A549 (cell line): ENCODE measurements around the gene INPP4B. TPM values are rescaled to one million over a fixed set of nuclear protein-coding genes. Genes with fewer than 3 reads are reported as not detected.
"Not testable (repeated sequence)": the region's sequence is repeated elsewhere in the genome, so short reads cannot be mapped to it uniquely, and the experiment has no call there.

ENCODE experiments used
- ATAC-seq, 2 experiments: fragments of 200-7000 bp in 1 of 2; fragments of >200 bp in 1 of 2; cut with Nextera tagmentation in 1 of 2; cut with Tn5 transposase in 1 of 2; 3 replicates each; pipeline versions ENCODE4 v1.8.0 to v1.9.1; 2018 to 2020; ENCODE audit warnings: mild to moderate bottlenecking in 1 of 2, moderate library complexity in 1 of 2
- CTCF ChIA-PET: fragments of 300-600 bp; sonication (Branson Sonifier 250); formaldehyde crosslinking; extraction: SDS; loops from one replicate; lab custom pipeline; 2021; ENCODE audit warnings: antibody characterized with exemption, inconsistent platforms; lab: Yijun Ruan, JAX
- POLR2A ChIA-PET: fragments of 350-600 bp; formaldehyde crosslinking; extraction: SDS; loops from one replicate; lab custom pipeline; 2021; ENCODE audit warnings: antibody characterized with exemption, inconsistent platforms; lab: Yijun Ruan, JAX
- DNase-seq, 2 experiments: peaks; one replicate each; pipeline versions ENCODE4 v3.0.0 to v3.0.0-alpha.2; 2011 to 2016; ENCODE audit warnings: low read depth in 1 of 2, low spot score in 1 of 2
- FAIRE-seq: peaks from 2 replicates; lab custom pipeline; 2011; peaks lifted over from hg19 to GRCh38; lab: Jason Lieb, UNC
- H3K27ac ChIP-seq, 2 experiments: fragments of >200 bp; sonication (Bioruptor Twin); formaldehyde crosslinking; 3 replicates each; pipeline ENCODE4 v1.5.1; 2016 to 2017
- H3K4me1 ChIP-seq: fragments of >200 bp; sonication (Bioruptor Twin); formaldehyde crosslinking; 3 replicates; pipeline ENCODE4 v1.6.1; 2016
- H3K4me2 ChIP-seq: fragments of >200 bp; sonication (Bioruptor Twin); formaldehyde crosslinking; 3 replicates; pipeline ENCODE4 v1.6.1; 2016
- H3K4me3 ChIP-seq: fragments of >200 bp; sonication (Bioruptor Twin); formaldehyde crosslinking; 3 replicates; pipeline ENCODE4 v1.5.1; 2016
- H3K9me3 ChIP-seq: fragments of >200 bp; sonication (Bioruptor Twin); formaldehyde crosslinking; 3 replicates; pipeline ENCODE4 v1.6.1; 2016
- BHLHE40 ChIP-seq: IDR thresholded peaks from 2 replicates; pipeline ENCODE4 v1.6.1; 2012; ENCODE audit warnings: low read depth, low read length, inconsistent platforms
- EP300 ChIP-seq, 2 experiments: fragments of >200 bp; sonication (Bioruptor Twin); formaldehyde crosslinking; IDR thresholded peaks; 2 replicates in 1 of 2; 3 replicates in 1 of 2; pipeline ENCODE4 v1.6.1; 2016 to 2017
- ESRRA ChIP-seq: fragments of 150-350 bp; IDR thresholded peaks from 2 replicates; pipeline ENCODE4 v1.6.1; 2014; ENCODE audit warnings: mild to moderate bottlenecking, low read length, borderline replicate concordance
- FOXS1 ChIP-seq: fragments of 250-450 bp; sonication (Bioruptor Pico); IDR thresholded peaks from 2 replicates; pipeline ENCODE4 v1.5.0; 2020; ENCODE audit warnings: mild to moderate bottlenecking, moderate library complexity
- GATA3 ChIP-seq: IDR thresholded peaks from 2 replicates; pipeline ENCODE4 v1.6.1; 2012; ENCODE audit warnings: borderline replicate concordance
- HOXB13 ChIP-seq: fragments of 250-450 bp; sonication (Bioruptor Pico); IDR thresholded peaks from 2 replicates; pipeline ENCODE4 v1.5.0; 2020; ENCODE audit warnings: low read depth, mild to moderate bottlenecking, moderate library complexity
- JUNB ChIP-seq: fragments of >200 bp; sonication (Bioruptor Twin); formaldehyde crosslinking; IDR thresholded peaks from 2 replicates; pipeline ENCODE4 v1.6.1; 2016
- PHF8 ChIP-seq: fragments of 200-600 bp; sonication (generic); IDR thresholded peaks from 2 replicates; pipeline ENCODE4 v1.6.1; 2016; ENCODE audit warnings: low read depth, mild to moderate bottlenecking, antibody characterized with exemption, moderate library complexity, borderline replicate concordance
- RARB ChIP-seq: fragments of 250-450 bp; sonication (Bioruptor Pico); IDR thresholded peaks from 2 replicates; pipeline ENCODE4 v1.8.0; 2021; ENCODE audit warnings: mild to moderate bottlenecking, moderate library complexity
- RCOR1 ChIP-seq: fragments of 150-350 bp; IDR thresholded peaks from 2 replicates; pipeline ENCODE4 v1.6.1; 2014; ENCODE audit warnings: antibody characterized with exemption, low read length, low read depth
- SMC3 ChIP-seq: fragments of >200 bp; sonication (Bioruptor Twin); formaldehyde crosslinking; IDR thresholded peaks from 3 replicates; pipeline ENCODE4 v1.6.1; 2018; ENCODE audit warnings: inconsistent platforms
- WGBS: methylation state at CpG from one replicate; pipeline ENCODE4 v1.1.6; 2017; ENCODE audit errors: missing lambda C conversion rate; 5-methylcytosine and 5-hydroxymethylcytosine counted together
- polyA plus RNA-seq, 4 experiments: library from polyadenylated mRNA; depleted of rRNA in 3 of 4; stranded (reverse); fragments of >200 nt; fragmentation: RNase III in 1 of 4; extraction: RNeasy Plus Mini Kit Qiagen cat#74134 plus additional on column Dnase treatment in 1 of 4; gene quantifications; 2 replicates in 3 of 4; 3 replicates in 1 of 4; pipeline ENCODE4 v1.2.3, GENCODE V29; 2011 to 2017
- TF ChIP-seq, protein P1 (sequence below): fragments of 200-600 bp; sonication (generic); IDR thresholded peaks from 2 replicates; pipeline ENCODE4 v1.6.1; 2016; ENCODE audit warnings: antibody characterized with exemption, mild to moderate bottlenecking, moderate library complexity
- TF ChIP-seq, protein P2 (sequence below): fragments of >200 bp; sonication (Bioruptor Twin); formaldehyde crosslinking; IDR thresholded peaks from 2 replicates; pipeline ENCODE4 v1.6.1; 2016
- TF ChIP-seq, protein P3 (sequence below): fragments of 250-450 bp; sonication (Bioruptor Pico); IDR thresholded peaks from 2 replicates; pipeline ENCODE4 v1.5.0; 2021; ENCODE audit warnings: mild to moderate bottlenecking, moderate library complexity, borderline replicate concordance

Gene INPP4B
- polyA plus RNA-seq, 2 of the 4 experiments (the other 2 are of a cell fraction) = 7.2 to 14.9 TPM

DNA sequence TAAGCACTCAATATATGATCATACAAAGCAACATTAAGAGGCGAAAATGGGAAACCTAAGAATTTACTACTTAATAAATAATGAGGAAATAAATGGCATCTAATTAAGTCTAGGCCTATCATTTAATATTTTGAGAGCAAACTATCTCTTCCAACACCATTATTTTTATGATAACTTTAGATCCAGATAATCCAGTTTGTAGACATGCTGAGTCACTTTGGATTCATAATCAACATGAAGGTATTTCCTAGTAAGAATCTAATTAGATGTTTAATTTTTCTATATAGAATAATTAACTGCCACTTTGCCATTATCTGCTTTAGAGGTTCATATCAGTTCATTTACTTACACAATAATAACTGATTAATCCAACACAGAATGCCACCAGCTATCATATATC, 336.2 kb downstream of the INPP4B start:
- H3K4me3 ChIP-seq = no peak overlapping the region
- H3K9me3 ChIP-seq = peaks cover 3% of the 10 kb centered on the region; the same call in 1 of the 3 replicates
- ChIA-PET CTCF (no interaction called here), POLR2A (no interaction called here)
- no peak overlapping the region for H3K4me2 ChIP-seq
- WGBS = 96% methylated on average over 1 of the region's 1 CpG
- TF ChIP-seq RARB (CRISPR knock-in tag) = no peak
- TF ChIP-seq BHLHE40 = no peak
- no peak for TF ChIP-seq ESRRA
- TF ChIP-seq, all 56 proteins: peak for 0
- ATAC-seq (no peak), DNase-seq (no peak), FAIRE-seq (no peak)
- peaks cover 9% of the 10 kb centered on the region; the same call in 2 of the 3 replicates for H3K4me1 ChIP-seq
- H3K27ac ChIP-seq = no peak overlapping the region

DNA sequence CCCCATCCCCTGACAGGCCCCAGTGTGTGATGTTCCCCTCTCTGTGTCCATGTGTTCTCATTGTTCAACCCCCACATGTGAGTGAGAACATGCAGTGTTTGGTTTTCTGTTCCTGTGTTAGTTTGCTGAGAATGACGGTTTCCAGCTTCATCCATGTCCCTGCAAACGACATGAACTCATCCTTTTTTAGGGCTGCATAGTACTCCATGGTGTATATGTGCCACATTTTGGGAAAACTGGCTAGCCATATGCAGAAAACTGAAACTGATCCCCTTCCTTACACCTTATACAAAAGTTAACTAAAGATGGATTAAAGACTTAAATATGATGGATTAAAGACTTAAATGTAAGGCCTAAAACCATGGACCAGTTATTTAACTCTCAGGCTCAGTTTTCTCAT, 336.7 kb downstream of the INPP4B start:
- not testable (repeated sequence) for FAIRE-seq
- 79% methylated on average over 2 of the region's 2 CpGs for WGBS

DNA sequence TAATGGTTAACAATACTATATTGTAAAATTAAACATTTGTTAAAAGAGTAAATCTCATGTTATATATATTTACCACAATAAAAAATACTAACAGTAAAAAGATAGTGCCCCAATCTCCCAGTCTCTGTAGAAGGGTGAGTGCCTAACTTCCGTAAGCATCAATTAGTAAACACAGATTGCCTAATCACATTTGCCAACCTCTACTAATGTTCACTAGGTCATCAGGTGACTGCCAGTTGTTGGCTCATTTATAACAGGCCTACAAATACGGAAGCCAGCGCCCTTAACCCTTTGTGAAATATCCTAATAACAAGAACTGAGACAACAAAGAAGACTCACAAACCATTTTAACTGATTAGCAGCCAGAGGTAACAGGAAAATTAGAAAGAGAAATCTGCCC, 345.1 kb downstream of the INPP4B start:
- POLR2A ChIA-PET = no interaction called here
- FAIRE-seq (no peak), ATAC-seq (no peak), DNase-seq (no peak)
- TF ChIP-seq, protein P1, sequence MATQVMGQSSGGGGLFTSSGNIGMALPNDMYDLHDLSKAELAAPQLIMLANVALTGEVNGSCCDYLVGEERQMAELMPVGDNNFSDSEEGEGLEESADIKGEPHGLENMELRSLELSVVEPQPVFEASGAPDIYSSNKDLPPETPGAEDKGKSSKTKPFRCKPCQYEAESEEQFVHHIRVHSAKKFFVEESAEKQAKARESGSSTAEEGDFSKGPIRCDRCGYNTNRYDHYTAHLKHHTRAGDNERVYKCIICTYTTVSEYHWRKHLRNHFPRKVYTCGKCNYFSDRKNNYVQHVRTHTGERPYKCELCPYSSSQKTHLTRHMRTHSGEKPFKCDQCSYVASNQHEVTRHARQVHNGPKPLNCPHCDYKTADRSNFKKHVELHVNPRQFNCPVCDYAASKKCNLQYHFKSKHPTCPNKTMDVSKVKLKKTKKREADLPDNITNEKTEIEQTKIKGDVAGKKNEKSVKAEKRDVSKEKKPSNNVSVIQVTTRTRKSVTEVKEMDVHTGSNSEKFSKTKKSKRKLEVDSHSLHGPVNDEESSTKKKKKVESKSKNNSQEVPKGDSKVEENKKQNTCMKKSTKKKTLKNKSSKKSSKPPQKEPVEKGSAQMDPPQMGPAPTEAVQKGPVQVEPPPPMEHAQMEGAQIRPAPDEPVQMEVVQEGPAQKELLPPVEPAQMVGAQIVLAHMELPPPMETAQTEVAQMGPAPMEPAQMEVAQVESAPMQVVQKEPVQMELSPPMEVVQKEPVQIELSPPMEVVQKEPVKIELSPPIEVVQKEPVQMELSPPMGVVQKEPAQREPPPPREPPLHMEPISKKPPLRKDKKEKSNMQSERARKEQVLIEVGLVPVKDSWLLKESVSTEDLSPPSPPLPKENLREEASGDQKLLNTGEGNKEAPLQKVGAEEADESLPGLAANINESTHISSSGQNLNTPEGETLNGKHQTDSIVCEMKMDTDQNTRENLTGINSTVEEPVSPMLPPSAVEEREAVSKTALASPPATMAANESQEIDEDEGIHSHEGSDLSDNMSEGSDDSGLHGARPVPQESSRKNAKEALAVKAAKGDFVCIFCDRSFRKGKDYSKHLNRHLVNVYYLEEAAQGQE = no peak
- TF ChIP-seq PHF8 = no peak
- no peak for TF ChIP-seq RCOR1
- no peak for TF ChIP-seq JUNB
- TF ChIP-seq, protein P2, sequence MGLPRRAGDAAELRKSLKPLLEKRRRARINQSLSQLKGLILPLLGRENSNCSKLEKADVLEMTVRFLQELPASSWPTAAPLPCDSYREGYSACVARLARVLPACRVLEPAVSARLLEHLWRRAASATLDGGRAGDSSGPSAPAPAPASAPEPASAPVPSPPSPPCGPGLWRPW = no peak
- H3K9me3 ChIP-seq = no peaks in the 10 kb centered on the region
- no peak overlapping the region; the same call in 2 of the 3 replicates for H3K4me2 ChIP-seq
- CTCF ChIA-PET = no interaction called here
- 60% methylated on average over 3 of the region's 3 CpGs for WGBS
- no peak overlapping the region for H3K4me3 ChIP-seq
- peaks cover 11% of the 10 kb centered on the region; the same call in 2 of the 3 replicates for H3K4me1 ChIP-seq
- H3K27ac ChIP-seq = no peak overlapping the region

More for the DNA sequence above, 336.7 kb downstream of the INPP4B start:
- H3K4me3 ChIP-seq, H3K4me2 ChIP-seq, POLR2A ChIA-PET, ATAC-seq, CTCF ChIA-PET, H3K9me3 ChIP-seq, H3K27ac ChIP-seq, H3K4me1 ChIP-seq, DNase-seq: not testable (repeated sequence)

DNA sequence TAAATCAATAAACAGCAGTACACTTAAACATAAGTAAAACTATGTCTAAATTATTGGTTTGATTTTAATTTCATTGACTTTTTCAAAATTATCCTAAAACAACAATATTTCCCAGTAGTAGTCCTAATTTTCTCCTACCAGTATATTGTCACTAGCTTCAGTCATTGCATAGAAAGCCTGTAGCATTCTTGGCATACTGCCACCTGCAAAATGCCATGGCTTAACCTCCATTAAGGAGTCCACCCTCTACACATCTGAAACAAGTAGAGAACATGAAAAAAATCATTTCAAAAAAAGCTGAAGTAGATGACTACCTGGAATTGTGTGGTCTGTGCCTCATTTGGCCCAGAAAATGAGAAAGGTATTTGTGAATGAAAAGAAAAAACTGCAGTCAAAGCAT, 348.5 kb downstream of the INPP4B start:
- H3K4me1 ChIP-seq = peaks cover 11% of the 10 kb centered on the region; the same call in 2 of the 3 replicates
- H3K4me2 ChIP-seq = no peak overlapping the region
- CTCF ChIA-PET = no interaction called here
- ATAC-seq (no peak), FAIRE-seq (no peak), DNase-seq (no peak)
- no peak overlapping the region for H3K4me3 ChIP-seq
- H3K27ac ChIP-seq = no peak overlapping the region
- POLR2A ChIA-PET = no interaction called here
- H3K9me3 ChIP-seq = no peaks in the 10 kb centered on the region
- no peak for TF ChIP-seq HOXB13 (CRISPR knock-in tag)
- no peak for TF ChIP-seq GATA3
- TF ChIP-seq SMC3 = no peak
- TF ChIP-seq, protein P3, sequence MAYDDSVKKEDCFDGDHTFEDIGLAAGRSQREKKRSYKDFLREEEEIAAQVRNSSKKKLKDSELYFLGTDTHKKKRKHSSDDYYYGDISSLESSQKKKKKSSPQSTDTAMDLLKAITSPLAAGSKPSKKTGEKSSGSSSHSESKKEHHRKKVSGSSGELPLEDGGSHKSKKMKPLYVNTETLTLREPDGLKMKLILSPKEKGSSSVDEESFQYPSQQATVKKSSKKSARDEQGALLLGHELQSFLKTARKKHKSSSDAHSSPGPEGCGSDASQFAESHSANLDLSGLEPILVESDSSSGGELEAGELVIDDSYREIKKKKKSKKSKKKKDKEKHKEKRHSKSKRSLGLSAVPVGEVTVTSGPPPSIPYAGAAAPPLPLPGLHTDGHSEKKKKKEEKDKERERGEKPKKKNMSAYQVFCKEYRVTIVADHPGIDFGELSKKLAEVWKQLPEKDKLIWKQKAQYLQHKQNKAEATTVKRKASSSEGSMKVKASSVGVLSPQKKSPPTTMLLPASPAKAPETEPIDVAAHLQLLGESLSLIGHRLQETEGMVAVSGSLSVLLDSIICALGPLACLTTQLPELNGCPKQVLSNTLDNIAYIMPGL = no peak
- no peak for TF ChIP-seq EP300 (IDR thresholded peaks at IDR 0.05)
- no peak for TF ChIP-seq ESRRA
- TF ChIP-seq FOXS1 (CRISPR knock-in tag) = no peak
